ENCODE data around the gene POLA1.

GRCh38 chrX:24732766-24733500, 39.2 kb downstream of the POLA1 start:
- no peak for TF ChIP-seq POLR2A (IDR thresholded peaks at IDR 0.05)
- TF ChIP-seq CTCF (IDR thresholded peaks at IDR 0.05): no peak

Data from adrenal gland (tissue), 5 donors.